ENCODE results near the gene POLR1G. TPM values are rescaled to one million over a fixed set of nuclear protein-coding genes. Genes with fewer than 3 reads are reported as not detected.

POLR1G gene
- total and polyA plus RNA-seq, 9 of the 15 experiments (the other 6 are each of a cell fraction or from before 2014, with no cell fraction given), result 3.0 to 50.1 (median 27.4) TPM

DNA sequence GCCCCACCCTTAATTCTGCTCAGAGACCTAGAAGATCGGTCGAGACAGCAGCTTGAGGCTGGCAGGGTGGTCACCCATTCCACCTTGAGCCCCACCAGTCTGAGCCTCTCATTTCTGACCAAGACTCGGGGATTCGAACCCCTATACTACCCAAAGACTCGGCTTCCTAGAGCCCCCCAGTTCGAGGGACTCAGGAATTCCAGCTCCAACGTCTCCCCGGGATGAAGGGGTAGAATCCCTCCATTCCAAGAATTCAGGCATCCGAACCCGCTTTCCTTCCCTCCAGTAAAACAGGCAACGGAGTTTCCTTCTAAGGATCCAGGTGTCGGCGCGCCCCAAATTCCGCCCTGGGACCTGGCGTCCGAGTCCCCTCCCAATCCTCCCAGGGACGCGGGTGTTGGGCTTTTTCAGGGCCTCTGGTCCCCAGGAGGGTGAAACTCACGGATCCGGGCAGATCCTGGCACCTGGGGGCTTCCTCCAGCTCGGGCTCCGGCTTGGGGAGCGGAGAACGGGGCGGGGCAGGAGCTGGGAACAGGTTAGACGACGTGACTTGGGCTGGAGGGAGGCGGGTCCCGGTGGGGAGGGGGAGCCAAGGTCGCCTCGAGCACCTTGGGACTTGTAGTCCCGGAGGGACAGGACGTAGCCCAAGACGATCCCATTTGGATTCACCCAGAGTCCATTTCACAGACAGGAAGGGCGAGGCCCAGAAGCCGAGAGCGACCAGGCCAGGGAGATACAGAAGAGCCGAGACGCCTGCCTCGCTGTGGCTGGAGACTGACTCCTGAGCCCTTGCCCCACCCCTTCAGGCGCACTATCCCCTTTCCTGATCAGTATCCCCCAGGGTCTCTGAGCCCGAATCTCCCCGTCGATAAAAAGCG, 1.6 kb upstream of the POLR1G start, which contains the start of gene PPP1R13L (continued):
- TF ChIP-seq GTF2A2 (tag; IDR thresholded peaks at IDR 0.05), result no peak
- TF ChIP-seq KLF6 (CRISPR knock-in tag; IDR thresholded peaks at IDR 0.05; ENCODE audit: borderline replicate concordance), result no peak
- TF ChIP-seq ZNF146 (CRISPR knock-in tag; IDR thresholded peaks at IDR 0.05; ENCODE audit: unreplicated experiment), result no peak
- TF ChIP-seq, protein P1, sequence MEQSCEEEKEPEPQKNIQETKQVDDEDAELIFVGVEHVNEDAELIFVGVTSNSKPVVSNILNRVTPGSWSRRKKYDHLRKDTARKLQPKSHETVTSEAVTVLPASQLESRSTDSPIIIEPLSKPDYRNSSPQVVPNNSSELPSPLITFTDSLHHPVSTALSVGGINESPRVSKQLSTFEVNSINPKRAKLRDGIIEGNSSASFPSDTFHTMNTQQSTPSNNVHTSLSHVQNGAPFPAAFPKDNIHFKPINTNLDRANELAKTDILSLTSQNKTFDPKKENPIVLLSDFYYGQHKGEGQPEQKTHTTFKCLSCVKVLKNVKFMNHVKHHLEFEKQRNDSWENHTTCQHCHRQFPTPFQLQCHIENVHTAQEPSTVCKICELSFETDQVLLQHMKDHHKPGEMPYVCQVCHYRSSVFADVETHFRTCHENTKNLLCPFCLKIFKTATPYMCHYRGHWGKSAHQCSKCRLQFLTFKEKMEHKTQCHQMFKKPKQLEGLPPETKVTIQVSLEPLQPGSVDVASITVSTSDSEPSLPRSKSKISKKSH (CRISPR knock-in tag; IDR thresholded peaks at IDR 0.05), result no peak
- no peak for TF ChIP-seq XRCC4 (IDR thresholded peaks at IDR 0.05; ENCODE audit: extremely low read depth, insufficient read depth, insufficient read length)
- TF ChIP-seq, protein P2, sequence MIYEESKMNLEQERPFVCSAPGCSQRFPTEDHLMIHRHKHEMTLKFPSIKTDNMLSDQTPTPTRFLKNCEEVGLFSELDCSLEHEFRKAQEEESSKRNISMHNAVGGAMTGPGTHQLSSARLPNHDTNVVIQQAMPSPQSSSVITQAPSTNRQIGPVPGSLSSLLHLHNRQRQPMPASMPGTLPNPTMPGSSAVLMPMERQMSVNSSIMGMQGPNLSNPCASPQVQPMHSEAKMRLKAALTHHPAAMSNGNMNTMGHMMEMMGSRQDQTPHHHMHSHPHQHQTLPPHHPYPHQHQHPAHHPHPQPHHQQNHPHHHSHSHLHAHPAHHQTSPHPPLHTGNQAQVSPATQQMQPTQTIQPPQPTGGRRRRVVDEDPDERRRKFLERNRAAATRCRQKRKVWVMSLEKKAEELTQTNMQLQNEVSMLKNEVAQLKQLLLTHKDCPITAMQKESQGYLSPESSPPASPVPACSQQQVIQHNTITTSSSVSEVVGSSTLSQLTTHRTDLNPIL (CRISPR knock-in tag; IDR thresholded peaks at IDR 0.05), result no peak
- no peak for TF ChIP-seq ZNF445 (CRISPR knock-in tag; IDR thresholded peaks at IDR 0.05; ENCODE audit: low read depth)
- TF ChIP-seq ASH1L (IDR thresholded peaks at IDR 0.05; ENCODE audit: borderline replicate concordance, low read depth, partially characterized antibody), result no peak
- TF ChIP-seq ZNF785 (CRISPR knock-in tag; IDR thresholded peaks at IDR 0.05), result no peak
- no peak for TF ChIP-seq MEIS2 (IDR thresholded peaks at IDR 0.05; ENCODE audit: partially characterized antibody)
- no peak for TF ChIP-seq ZFP36 (IDR thresholded peaks at IDR 0.05; ENCODE audit: low read depth, low read length, partially characterized antibody)
- TF ChIP-seq MXI1 (IDR thresholded peaks at IDR 0.05; ENCODE audit: low read depth, low read length), result no peak
- TF ChIP-seq POU5F1 (IDR thresholded peaks at IDR 0.05; ENCODE audit: borderline replicate concordance, low read depth, low read length, partially characterized antibody), result no peak
- no peak for TF ChIP-seq YY1 (IDR thresholded peaks at IDR 0.05; ENCODE audit: borderline replicate concordance in 1 of 3, control insufficient read depth in 1 of 3, extremely low read depth in 1 of 3, insufficient read depth in 3 of 3, insufficient read length in 1 of 3, insufficient replicate concordance in 2 of 3, low read depth in 1 of 3, low read length in 2 of 3)
- no peak for TF ChIP-seq NCOA1 (IDR thresholded peaks at IDR 0.05; ENCODE audit: low read depth)
- no peak for TF ChIP-seq SNRNP70 (optimal IDR thresholded peaks at IDR 0.05; ENCODE audit: low read depth, low read length)
- peak; percentile 94 for TF ChIP-seq ADNP (tag; IDR thresholded peaks at IDR 0.05)
- TF ChIP-seq, protein P3, sequence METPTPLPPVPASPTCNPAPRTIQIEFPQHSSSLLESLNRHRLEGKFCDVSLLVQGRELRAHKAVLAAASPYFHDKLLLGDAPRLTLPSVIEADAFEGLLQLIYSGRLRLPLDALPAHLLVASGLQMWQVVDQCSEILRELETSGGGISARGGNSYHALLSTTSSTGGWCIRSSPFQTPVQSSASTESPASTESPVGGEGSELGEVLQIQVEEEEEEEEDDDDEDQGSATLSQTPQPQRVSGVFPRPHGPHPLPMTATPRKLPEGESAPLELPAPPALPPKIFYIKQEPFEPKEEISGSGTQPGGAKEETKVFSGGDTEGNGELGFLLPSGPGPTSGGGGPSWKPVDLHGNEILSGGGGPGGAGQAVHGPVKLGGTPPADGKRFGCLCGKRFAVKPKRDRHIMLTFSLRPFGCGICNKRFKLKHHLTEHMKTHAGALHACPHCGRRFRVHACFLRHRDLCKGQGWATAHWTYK (CRISPR knock-in tag; IDR thresholded peaks at IDR 0.05), result no peak
- no peak for TF ChIP-seq EHMT2 (IDR thresholded peaks at IDR 0.05)
- TF ChIP-seq, protein P4, sequence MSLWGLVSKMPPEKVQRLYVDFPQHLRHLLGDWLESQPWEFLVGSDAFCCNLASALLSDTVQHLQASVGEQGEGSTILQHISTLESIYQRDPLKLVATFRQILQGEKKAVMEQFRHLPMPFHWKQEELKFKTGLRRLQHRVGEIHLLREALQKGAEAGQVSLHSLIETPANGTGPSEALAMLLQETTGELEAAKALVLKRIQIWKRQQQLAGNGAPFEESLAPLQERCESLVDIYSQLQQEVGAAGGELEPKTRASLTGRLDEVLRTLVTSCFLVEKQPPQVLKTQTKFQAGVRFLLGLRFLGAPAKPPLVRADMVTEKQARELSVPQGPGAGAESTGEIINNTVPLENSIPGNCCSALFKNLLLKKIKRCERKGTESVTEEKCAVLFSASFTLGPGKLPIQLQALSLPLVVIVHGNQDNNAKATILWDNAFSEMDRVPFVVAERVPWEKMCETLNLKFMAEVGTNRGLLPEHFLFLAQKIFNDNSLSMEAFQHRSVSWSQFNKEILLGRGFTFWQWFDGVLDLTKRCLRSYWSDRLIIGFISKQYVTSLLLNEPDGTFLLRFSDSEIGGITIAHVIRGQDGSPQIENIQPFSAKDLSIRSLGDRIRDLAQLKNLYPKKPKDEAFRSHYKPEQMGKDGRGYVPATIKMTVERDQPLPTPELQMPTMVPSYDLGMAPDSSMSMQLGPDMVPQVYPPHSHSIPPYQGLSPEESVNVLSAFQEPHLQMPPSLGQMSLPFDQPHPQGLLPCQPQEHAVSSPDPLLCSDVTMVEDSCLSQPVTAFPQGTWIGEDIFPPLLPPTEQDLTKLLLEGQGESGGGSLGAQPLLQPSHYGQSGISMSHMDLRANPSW (CRISPR knock-in tag; IDR thresholded peaks at IDR 0.05), result no peak
- TF ChIP-seq ZFP1 (CRISPR knock-in tag; IDR thresholded peaks at IDR 0.05), result no peak

Measured in K562 (cell line).